Breast epithelium (tissue), 3 donors: ENCODE results near the gene MED22.

Experiments used
- CTCF ChIP-seq, 3 donors: fragments of 450-650 bp; IDR thresholded peaks; one replicate each; pipeline ENCODE4 v1.5.1; 2016 to 2017; ENCODE audit warnings: antibody characterized with exemption in 3 of 3, mild to moderate bottlenecking in 3 of 3, moderate library complexity in 3 of 3
- POLR2AphosphoS5 ChIP-seq, 3 donors: sonication (generic); formaldehyde crosslinking; IDR thresholded peaks; one replicate each; pipeline ENCODE4 v1.6.1; 2017; ENCODE audit warnings: antibody characterized with exemption in 3 of 3

- TF ChIP-seq POLR2AphosphoS5 (IDR thresholded peaks at IDR 0.05) (no peak), CTCF (IDR thresholded peaks at IDR 0.05) (no peak)
Measured at GRCh38 chr9:133304158-133304470, 43.8 kb downstream of the MED22 start.
